GM18508 (cell line): ENCODE data around the gene KCTD14.

Experiments
- ATAC-seq: cut with Tn5 transposase; IDR thresholded peaks from one replicate; pipeline ENCODE4 v1.9.1; 2021; ENCODE audit warnings: moderate number of reproducible peaks; ENCODE audit not compliant: insufficient read depth, unreplicated experiment

KCTD14 gene

DNA sequence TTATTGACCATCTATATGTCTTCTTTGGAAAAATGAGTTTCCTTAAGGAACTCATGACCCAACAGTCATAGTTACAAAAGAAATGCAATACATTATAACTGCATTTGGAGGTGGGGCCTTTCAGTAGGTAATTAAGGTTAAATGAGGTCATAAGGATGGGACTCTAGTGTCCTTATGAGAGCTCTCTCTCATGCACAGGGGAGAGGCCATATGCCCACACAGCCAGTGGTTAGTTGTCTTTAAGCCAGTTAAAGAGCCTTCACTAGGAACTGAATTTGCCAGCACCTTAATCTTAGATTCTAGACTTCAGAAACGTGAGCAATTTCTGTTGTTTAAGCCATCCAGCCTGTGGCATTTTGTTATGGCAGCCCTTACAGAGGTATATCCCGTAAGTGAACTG, 56.0 kb downstream of the KCTD14 start:
- no peak for ATAC-seq

DNA sequence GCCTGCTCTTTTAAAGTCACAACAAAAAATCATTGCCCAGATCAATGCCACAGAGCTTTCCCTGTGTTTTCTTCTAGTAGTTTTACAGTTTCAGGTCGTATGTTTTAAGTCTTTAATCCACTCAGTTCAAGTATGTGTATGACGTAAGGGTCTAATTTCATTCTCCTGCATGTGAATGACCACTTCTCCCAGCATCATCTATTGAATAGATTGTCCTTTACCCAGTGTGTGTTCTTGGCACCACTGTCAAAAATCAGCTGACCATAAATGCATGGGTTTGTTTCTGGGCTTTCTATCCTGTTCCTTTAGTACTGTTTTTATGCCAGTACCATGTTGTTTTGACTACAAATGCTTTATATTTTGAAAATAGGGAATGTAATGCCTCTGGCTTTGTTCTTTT, 56.7 kb downstream of the KCTD14 start:
- ATAC-seq, result no peak
